ENCODE measurements around the gene LHX6. TPM values are rescaled to one million over a fixed set of nuclear protein-coding genes. Genes with fewer than 3 reads are reported as not detected.
A peak's percentile ranks its signal among the peaks of the same experiment; 100 is the strongest.

LHX6 gene
- total and polyA plus RNA-seq, 9 of the 15 experiments (the other 6 are each of a cell fraction or from before 2014, with no cell fraction given), result 2.8 to 16.3 (median 7.9) TPM

GRCh38 chr9:122263699-122264349, 35.1 kb upstream of the LHX6 start:
- Histone ChIP-seq H3K4me1 (replicated peaks in 1 of 2; ENCODE audit: control insufficient read depth in 2 of 2, insufficient read depth in 2 of 2, low read length in 2 of 2) (peaks cover 0 to 26% of the 10 kb centered on the region in 2 experiments; a peak in 2 of 5 replicates), H3K9ac (ENCODE audit: insufficient read depth in 1 of 2, low read depth in 2 of 2, low read length in 2 of 2) (peak overlapping the region; percentile 95), H3K36me3 (ENCODE audit: control insufficient read depth, insufficient read depth, low read length) (peaks cover 71% of the 10 kb centered on the region), H3K27ac (ENCODE audit: extremely low read depth, low read depth, low read length) (peak overlapping the region; percentile 94), H4K20me1 (replicated peaks; ENCODE audit: control insufficient read depth, insufficient read depth, low read length) (no peaks in the 10 kb centered on the region), H2AFZ (ENCODE audit: low read depth, low read length) (peak overlapping the region; percentile 90), H3K4me3 (peak overlapping the region; percentile 85), H3K27me3 (ENCODE audit: control insufficient read depth in 2 of 2, insufficient read depth in 2 of 2, low read length in 2 of 2) (no peaks in the 10 kb centered on the region), H3K79me2 (ENCODE audit: control insufficient read depth, insufficient read depth, low read length) (peaks cover 81% of the 10 kb centered on the region), H3K4me2 (ENCODE audit: insufficient read depth, low read length) (peak overlapping the region; percentile 97), H3K9me3 (replicated peaks; ENCODE audit: control insufficient read depth, insufficient read depth, low read depth, low read length) (no peaks in the 10 kb centered on the region), H3K9me1 (ENCODE audit: control insufficient read depth, insufficient read depth, low read length) (no peaks in the 10 kb centered on the region)
- POLR2A ChIA-PET, result interaction anchor here (1.1 to 3.9 kb wide), 7 partner anchors 9 to 50 kb away, joined by 3 to 18 read pairs (median 6); no protein-coding TSS in a partner anchor
- WGBS (ENCODE audit: insufficient coverage, low coverage, missing lambda C conversion rate), result 1% methylated on average over 13 of the region's 13 CpGs
- no TSS peak for BruUV-seq (replicated peaks)
- DNase-seq (ENCODE audit: extremely low read depth in 1 of 4, low spot score in 3 of 4) (peak in 1 of 4 experiments; percentile 16), ATAC-seq (no peak), FAIRE-seq (no peak)
- CTCF ChIA-PET (ENCODE audit: low intra/inter-chr PET ratio), result no interaction called here
- intact Hi-C loops (cut with micrococcal nuclease) (loop anchor here (2.0 to 5.0 kb wide), 2 partner anchors 51 to 107 kb away; partner anchors contain the start of genes MORN5 and NDUFA8), in situ Hi-C loops (cut with MboI) (no loop called here)
- TF ChIP-seq RBM25 (IDR thresholded peaks at IDR 0.05; ENCODE audit: low read depth, low read length, severe bottlenecking) (peak; percentile 69), ZNF449 (CRISPR knock-in tag; IDR thresholded peaks at IDR 0.05) (no peak), JUN (IDR thresholded peaks at IDR 0.05; ENCODE audit: borderline replicate concordance, low read depth, low read length) (no peak), JUN (CRISPR knock-in tag; IDR thresholded peaks at IDR 0.05; ENCODE audit: borderline replicate concordance) (no peak), ZNF197 (CRISPR knock-in tag; IDR thresholded peaks at IDR 0.05; ENCODE audit: low read depth) (no peak), HIVEP1 (CRISPR knock-in tag; IDR thresholded peaks at IDR 0.05) (no peak), PATZ1 (CRISPR knock-in tag; IDR thresholded peaks at IDR 0.05; ENCODE audit: borderline replicate concordance) (no peak), RAD51 (IDR thresholded peaks at IDR 0.05; ENCODE audit: borderline replicate concordance, low read depth) (peak; percentile 63; the same call in 1 of the 2 replicates), MYBL2 (IDR thresholded peaks at IDR 0.05; ENCODE audit: low read depth) (no peak), MYBL2 (CRISPR knock-in tag; IDR thresholded peaks at IDR 0.05; ENCODE audit: borderline replicate concordance) (no peak), GATAD2A (IDR thresholded peaks at IDR 0.05) (0 out of 2 replicates have a peak, but pooled peaks have one; percentile 3), ZNF212 (CRISPR knock-in tag; IDR thresholded peaks at IDR 0.05) (no peak)
- TF ChIP-seq, protein P1, sequence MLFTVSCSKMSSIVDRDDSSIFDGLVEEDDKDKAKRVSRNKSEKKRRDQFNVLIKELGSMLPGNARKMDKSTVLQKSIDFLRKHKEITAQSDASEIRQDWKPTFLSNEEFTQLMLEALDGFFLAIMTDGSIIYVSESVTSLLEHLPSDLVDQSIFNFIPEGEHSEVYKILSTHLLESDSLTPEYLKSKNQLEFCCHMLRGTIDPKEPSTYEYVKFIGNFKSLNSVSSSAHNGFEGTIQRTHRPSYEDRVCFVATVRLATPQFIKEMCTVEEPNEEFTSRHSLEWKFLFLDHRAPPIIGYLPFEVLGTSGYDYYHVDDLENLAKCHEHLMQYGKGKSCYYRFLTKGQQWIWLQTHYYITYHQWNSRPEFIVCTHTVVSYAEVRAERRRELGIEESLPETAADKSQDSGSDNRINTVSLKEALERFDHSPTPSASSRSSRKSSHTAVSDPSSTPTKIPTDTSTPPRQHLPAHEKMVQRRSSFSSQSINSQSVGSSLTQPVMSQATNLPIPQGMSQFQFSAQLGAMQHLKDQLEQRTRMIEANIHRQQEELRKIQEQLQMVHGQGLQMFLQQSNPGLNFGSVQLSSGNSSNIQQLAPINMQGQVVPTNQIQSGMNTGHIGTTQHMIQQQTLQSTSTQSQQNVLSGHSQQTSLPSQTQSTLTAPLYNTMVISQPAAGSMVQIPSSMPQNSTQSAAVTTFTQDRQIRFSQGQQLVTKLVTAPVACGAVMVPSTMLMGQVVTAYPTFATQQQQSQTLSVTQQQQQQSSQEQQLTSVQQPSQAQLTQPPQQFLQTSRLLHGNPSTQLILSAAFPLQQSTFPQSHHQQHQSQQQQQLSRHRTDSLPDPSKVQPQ (CRISPR knock-in tag; IDR thresholded peaks at IDR 0.05; ENCODE audit: borderline replicate concordance), result no peak
- TF ChIP-seq, protein P2, sequence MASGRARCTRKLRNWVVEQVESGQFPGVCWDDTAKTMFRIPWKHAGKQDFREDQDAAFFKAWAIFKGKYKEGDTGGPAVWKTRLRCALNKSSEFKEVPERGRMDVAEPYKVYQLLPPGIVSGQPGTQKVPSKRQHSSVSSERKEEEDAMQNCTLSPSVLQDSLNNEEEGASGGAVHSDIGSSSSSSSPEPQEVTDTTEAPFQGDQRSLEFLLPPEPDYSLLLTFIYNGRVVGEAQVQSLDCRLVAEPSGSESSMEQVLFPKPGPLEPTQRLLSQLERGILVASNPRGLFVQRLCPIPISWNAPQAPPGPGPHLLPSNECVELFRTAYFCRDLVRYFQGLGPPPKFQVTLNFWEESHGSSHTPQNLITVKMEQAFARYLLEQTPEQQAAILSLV (tag; IDR thresholded peaks at IDR 0.05), result no peak

All from K562 (cell line).